ENCODE data around the gene PDE8A.

The PDE8A gene

DNA sequence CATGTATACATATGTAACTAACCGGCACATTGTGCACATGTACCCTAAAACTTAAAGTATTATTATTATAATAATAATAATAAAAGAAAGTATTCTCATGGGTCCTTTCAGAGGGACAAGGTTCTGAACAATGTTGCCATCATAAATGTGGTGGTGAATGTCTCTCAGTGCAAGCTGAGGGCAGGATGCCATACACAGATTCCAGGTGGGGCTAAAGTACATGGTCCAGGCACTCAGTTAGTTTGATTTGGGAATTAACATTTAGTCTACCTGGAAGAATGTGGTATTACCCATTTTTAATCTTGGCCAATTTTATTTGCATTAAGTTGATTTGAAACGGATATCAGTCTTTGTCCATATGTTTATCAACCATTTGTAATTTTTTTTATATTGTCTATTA, 24.5 kb downstream of the PDE8A start:
- H3K79me2 ChIP-seq (ENCODE audit: control insufficient read depth, insufficient read depth, low read length): no peaks in the 10 kb centered on the region
- H3K36me3 ChIP-seq (ENCODE audit: control insufficient read depth, insufficient read depth, low read length): no peaks in the 10 kb centered on the region
- no peak overlapping the region for H2AK5ac ChIP-seq (ENCODE audit: low read length)
- no peak overlapping the region for H4K5ac ChIP-seq (ENCODE audit: low read length)
- no peak overlapping the region for H3K4me3 ChIP-seq (ENCODE audit: low read length)
- H3K9ac ChIP-seq (ENCODE audit: low read length): no peak overlapping the region
- no peak overlapping the region for H3K56ac ChIP-seq (ENCODE audit: low read length)
- no peak overlapping the region for H4K8ac ChIP-seq (ENCODE audit: low read depth, low read length)
- no peak overlapping the region for H3K18ac ChIP-seq (ENCODE audit: low read length)
- no peaks in the 10 kb centered on the region for H3K27me3 ChIP-seq (ENCODE audit: insufficient read depth, low read length, poor library complexity)
- H3K4me2 ChIP-seq (ENCODE audit: low read length): no peak overlapping the region
- DNase-seq: no peak
- H3K4ac ChIP-seq (ENCODE audit: low read depth, low read length): no peak overlapping the region
- H3K27ac ChIP-seq (ENCODE audit: low read depth, low read length): no peak overlapping the region
- H3K4me1 ChIP-seq (ENCODE audit: control insufficient read depth, low read depth, low read length): peaks cover 10% of the 10 kb centered on the region
- no CpG with 5 or more reads among the region's 2 CpGs for WGBS (ENCODE audit: extremely low coverage, insufficient coverage, low lambda C conversion rate)
- H2BK15ac ChIP-seq (replicated peaks; ENCODE audit: low read depth): no peak overlapping the region
- H2BK120ac ChIP-seq (ENCODE audit: low read depth, low read length): no peak overlapping the region
- no peak overlapping the region for H2BK5ac ChIP-seq (ENCODE audit: low read length)
- H3K79me1 ChIP-seq (ENCODE audit: low read length): peaks cover 3% of the 10 kb centered on the region
- H3K23ac ChIP-seq (ENCODE audit: low read length): no peak overlapping the region

DNA sequence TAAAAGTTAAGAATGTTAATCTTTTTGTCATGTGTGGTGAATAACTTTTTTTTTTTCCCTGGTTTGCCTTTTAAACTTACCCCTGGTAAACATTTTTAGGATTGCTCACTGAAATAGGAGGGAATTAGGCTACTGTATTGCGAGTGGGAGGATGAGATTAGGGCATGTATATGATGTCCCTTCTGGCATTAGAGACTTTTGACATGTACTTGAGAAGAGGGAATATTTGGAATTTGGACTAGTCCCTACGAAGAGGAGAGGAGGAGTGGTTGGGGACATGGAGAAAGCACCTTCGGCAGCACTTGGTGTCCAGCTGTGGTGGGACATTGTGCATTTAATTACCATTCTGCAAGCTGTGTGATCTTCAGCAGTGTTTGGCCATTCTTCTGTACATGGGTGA, 25.0 kb downstream of the PDE8A start:
- H3K4me1 ChIP-seq (ENCODE audit: control insufficient read depth, low read depth, low read length): peaks cover 10% of the 10 kb centered on the region
- H3K4ac ChIP-seq (ENCODE audit: low read depth, low read length): no peak overlapping the region
- no peak overlapping the region for H3K18ac ChIP-seq (ENCODE audit: low read length)
- H3K36me3 ChIP-seq (ENCODE audit: control insufficient read depth, insufficient read depth, low read length): no peaks in the 10 kb centered on the region
- H3K56ac ChIP-seq (ENCODE audit: low read length): no peak overlapping the region
- H2BK15ac ChIP-seq (replicated peaks; ENCODE audit: low read depth): no peak overlapping the region
- H3K79me1 ChIP-seq (ENCODE audit: low read length): peaks cover 3% of the 10 kb centered on the region
- no peak overlapping the region for H3K4me2 ChIP-seq (ENCODE audit: low read length)
- H3K27ac ChIP-seq (ENCODE audit: low read depth, low read length): no peak overlapping the region
- no peak overlapping the region for H4K8ac ChIP-seq (ENCODE audit: low read depth, low read length)
- H3K4me3 ChIP-seq (ENCODE audit: low read length): no peak overlapping the region
- no peaks in the 10 kb centered on the region for H3K27me3 ChIP-seq (ENCODE audit: insufficient read depth, low read length, poor library complexity)
- H2BK5ac ChIP-seq (ENCODE audit: low read length): no peak overlapping the region
- no CpG with 5 or more reads among the region's 3 CpGs for WGBS (ENCODE audit: extremely low coverage, insufficient coverage, low lambda C conversion rate)
- no peak overlapping the region for H3K23ac ChIP-seq (ENCODE audit: low read length)
- H2AK5ac ChIP-seq (ENCODE audit: low read length): no peak overlapping the region
- no peak for DNase-seq
- no peak overlapping the region for H2BK120ac ChIP-seq (ENCODE audit: low read depth, low read length)
- H3K9ac ChIP-seq (ENCODE audit: low read length): no peak overlapping the region
- no peaks in the 10 kb centered on the region for H3K79me2 ChIP-seq (ENCODE audit: control insufficient read depth, insufficient read depth, low read length)
- no peak overlapping the region for H4K5ac ChIP-seq (ENCODE audit: low read length)

- H4K5ac ChIP-seq (ENCODE audit: low read length): no peak overlapping the region
- no peak for DNase-seq
- H3K79me1 ChIP-seq (ENCODE audit: low read length): peaks cover 3% of the 10 kb centered on the region
- H4K8ac ChIP-seq (ENCODE audit: low read depth, low read length): no peak overlapping the region
- no peak overlapping the region for H3K4ac ChIP-seq (ENCODE audit: low read depth, low read length)
- no peak overlapping the region for H3K56ac ChIP-seq (ENCODE audit: low read length)
- H3K79me2 ChIP-seq (ENCODE audit: control insufficient read depth, insufficient read depth, low read length): no peaks in the 10 kb centered on the region
- H3K27ac ChIP-seq (ENCODE audit: low read depth, low read length): no peak overlapping the region
- H3K18ac ChIP-seq (ENCODE audit: low read length): no peak overlapping the region
- peaks cover 10% of the 10 kb centered on the region for H3K4me1 ChIP-seq (ENCODE audit: control insufficient read depth, low read depth, low read length)
- H2BK5ac ChIP-seq (ENCODE audit: low read length): no peak overlapping the region
- H3K9ac ChIP-seq (ENCODE audit: low read length): no peak overlapping the region
- no peak overlapping the region for H2AK5ac ChIP-seq (ENCODE audit: low read length)
- H3K4me3 ChIP-seq (ENCODE audit: low read length): no peak overlapping the region
- no peak overlapping the region for H3K23ac ChIP-seq (ENCODE audit: low read length)
- H2BK15ac ChIP-seq (replicated peaks; ENCODE audit: low read depth): no peak overlapping the region
- H2BK120ac ChIP-seq (ENCODE audit: low read depth, low read length): no peak overlapping the region
- no peaks in the 10 kb centered on the region for H3K36me3 ChIP-seq (ENCODE audit: control insufficient read depth, insufficient read depth, low read length)
- WGBS (ENCODE audit: extremely low coverage, insufficient coverage, low lambda C conversion rate): no CpG with 5 or more reads among the region's 5 CpGs
- H3K27me3 ChIP-seq (ENCODE audit: insufficient read depth, low read length, poor library complexity): no peaks in the 10 kb centered on the region
- no peak overlapping the region for H3K4me2 ChIP-seq (ENCODE audit: low read length)
Measured at GRCh38 chr15:85007137-85007536, 25.5 kb downstream of the PDE8A start.

DNA sequence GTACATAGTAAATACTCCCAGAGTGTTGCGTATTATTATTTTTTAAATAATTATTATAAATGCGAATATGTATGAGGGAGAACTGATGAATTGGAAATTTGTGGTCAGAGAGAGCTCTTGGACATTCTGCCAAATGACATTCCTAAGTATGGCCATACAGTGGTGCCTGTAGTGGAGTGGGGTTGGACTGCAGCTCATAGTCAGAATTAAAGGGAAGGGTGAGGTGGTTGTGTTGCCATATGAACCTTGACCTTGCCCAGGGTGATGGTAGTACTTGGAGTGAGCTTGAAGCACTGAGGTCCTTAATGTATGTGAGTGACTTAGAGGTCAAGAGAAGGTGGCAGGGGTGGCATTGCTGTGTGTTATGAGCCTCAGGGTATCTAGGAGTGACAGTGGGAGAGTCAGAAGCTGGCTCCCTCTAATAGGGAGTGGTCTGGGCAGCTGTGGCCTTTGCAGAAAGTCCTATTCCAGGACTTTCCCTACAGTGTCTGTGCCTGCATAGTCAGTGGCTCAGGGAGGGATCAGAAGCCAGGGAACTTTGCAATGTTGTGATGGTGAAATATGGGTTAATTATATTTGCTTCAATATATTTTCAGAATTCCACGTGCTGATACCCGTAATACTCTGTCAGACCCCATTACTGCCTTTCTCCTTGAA, 26.2 kb downstream of the PDE8A start:
- Histone ChIP-seq H3K4ac (ENCODE audit: low read depth, low read length) (no peak overlapping the region), H3K4me2 (ENCODE audit: low read length) (no peak overlapping the region), H3K79me2 (ENCODE audit: control insufficient read depth, insufficient read depth, low read length) (no peaks in the 10 kb centered on the region), H3K23ac (ENCODE audit: low read length) (no peak overlapping the region), H2AK5ac (ENCODE audit: low read length) (no peak overlapping the region), H4K8ac (ENCODE audit: low read depth, low read length) (no peak overlapping the region), H3K9ac (ENCODE audit: low read length) (no peak overlapping the region), H2BK5ac (ENCODE audit: low read length) (no peak overlapping the region), H3K4me3 (ENCODE audit: low read length) (no peak overlapping the region), H4K5ac (ENCODE audit: low read length) (no peak overlapping the region), H2BK120ac (ENCODE audit: low read depth, low read length) (no peak overlapping the region), H3K79me1 (ENCODE audit: low read length) (peaks cover 3% of the 10 kb centered on the region), H3K4me1 (ENCODE audit: control insufficient read depth, low read depth, low read length) (peaks cover 5% of the 10 kb centered on the region), H3K27ac (ENCODE audit: low read depth, low read length) (no peak overlapping the region), H3K56ac (ENCODE audit: low read length) (no peak overlapping the region), H3K18ac (ENCODE audit: low read length) (no peak overlapping the region), H2BK15ac (replicated peaks; ENCODE audit: low read depth) (no peak overlapping the region), H3K36me3 (ENCODE audit: control insufficient read depth, insufficient read depth, low read length) (no peaks in the 10 kb centered on the region), H3K27me3 (ENCODE audit: insufficient read depth, low read length, poor library complexity) (no peaks in the 10 kb centered on the region)
- 100% methylated on average over 2 of the region's 4 CpGs for WGBS (ENCODE audit: extremely low coverage, insufficient coverage, low lambda C conversion rate)
- no peak for DNase-seq

DNA sequence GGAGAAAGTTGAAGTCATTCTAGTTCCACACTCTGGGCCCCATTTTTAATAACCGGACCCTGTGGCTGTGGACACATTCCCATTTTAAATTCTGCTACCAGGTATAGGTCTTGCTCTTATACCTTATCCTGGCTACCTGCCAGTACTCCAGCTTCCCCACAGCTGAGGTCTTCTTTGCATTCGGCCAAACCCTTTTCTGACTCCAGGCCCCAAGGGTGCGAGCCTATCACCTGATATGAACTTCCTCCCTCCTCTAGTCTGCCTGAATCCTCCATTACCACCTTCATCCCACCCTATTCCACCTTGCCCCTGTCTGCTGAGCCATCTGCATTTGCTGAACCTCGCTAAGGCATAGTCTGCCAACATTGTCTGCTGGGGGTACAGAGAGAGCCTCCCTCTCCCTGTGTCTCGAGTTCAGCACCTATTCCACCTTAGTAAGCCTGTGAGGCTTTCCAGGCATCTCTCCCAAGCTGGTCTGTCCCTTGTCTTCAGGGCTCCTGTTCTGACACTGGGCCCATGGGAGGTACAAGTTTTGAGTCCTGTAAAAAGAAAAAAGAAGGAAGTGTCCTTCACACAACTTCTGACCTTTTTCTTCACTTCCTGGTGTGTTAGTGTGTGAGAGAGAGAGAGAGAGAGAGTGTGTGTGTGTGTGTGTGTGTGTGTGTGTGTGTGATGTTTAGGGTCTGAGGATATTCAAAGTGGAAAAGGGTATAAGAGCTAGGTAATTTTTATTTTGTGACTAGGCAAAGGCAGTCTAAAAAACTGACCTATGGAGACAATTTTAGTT, 27.0 kb downstream of the PDE8A start:
- Histone ChIP-seq H3K4me1 (ENCODE audit: control insufficient read depth, low read depth, low read length) (peaks cover 5% of the 10 kb centered on the region), H3K4me3 (ENCODE audit: low read length) (no peak overlapping the region), H3K4ac (ENCODE audit: low read depth, low read length) (no peak overlapping the region), H2BK5ac (ENCODE audit: low read length) (peak overlapping the region; percentile 25), H3K27me3 (ENCODE audit: insufficient read depth, low read length, poor library complexity) (no peaks in the 10 kb centered on the region), H3K18ac (ENCODE audit: low read length) (no peak overlapping the region), H4K5ac (ENCODE audit: low read length) (no peak overlapping the region), H2BK120ac (ENCODE audit: low read depth, low read length) (no peak overlapping the region), H2BK15ac (replicated peaks; ENCODE audit: low read depth) (no peak overlapping the region), H3K4me2 (ENCODE audit: low read length) (no peak overlapping the region), H4K8ac (ENCODE audit: low read depth, low read length) (no peak overlapping the region), H3K79me2 (ENCODE audit: control insufficient read depth, insufficient read depth, low read length) (no peaks in the 10 kb centered on the region), H3K23ac (ENCODE audit: low read length) (no peak overlapping the region), H3K56ac (ENCODE audit: low read length) (peak overlapping the region; percentile 6), H3K79me1 (ENCODE audit: low read length) (peaks cover 3% of the 10 kb centered on the region), H3K9ac (ENCODE audit: low read length) (no peak overlapping the region), H3K27ac (ENCODE audit: low read depth, low read length) (no peak overlapping the region), H3K36me3 (ENCODE audit: control insufficient read depth, insufficient read depth, low read length) (no peaks in the 10 kb centered on the region), H2AK5ac (ENCODE audit: low read length) (no peak overlapping the region)
- DNase-seq: peak; percentile 33
- no CpG with 5 or more reads among the region's 5 CpGs for WGBS (ENCODE audit: extremely low coverage, insufficient coverage, low lambda C conversion rate)

Data from mesendoderm (in vitro differentiated cells).